Psoas muscle (tissue), 8 donors: ENCODE data around the gene SEC63. TPM values are rescaled to one million over a fixed set of nuclear protein-coding genes. Genes with fewer than 3 reads are reported as not detected.
"Not testable (repeated sequence)": the region's sequence is repeated elsewhere in the genome, so short reads cannot be mapped to it uniquely, and the experiment has no call there.

Experiments
- ATAC-seq, 4 donors: fragments of 200-7000 bp; cut with Tn5 transposase; one replicate each; pipeline ENCODE4 v1.9.1; 2020; ENCODE audit warnings: moderate library complexity in 3 of 4, mild to moderate bottlenecking in 2 of 4
- DNase-seq, 2 donors: peaks; one replicate each; pipeline ENCODE4 v3.0.0-alpha.2; 2020
- H3K27ac ChIP-seq: fragments of 200-600 bp; one replicate; pipeline ENCODE4 v1.8.0; 2022
- H3K27me3 ChIP-seq, 3 donors: fragments of 200-600 bp in 1 of 3; one replicate each; pipeline versions ENCODE4 v1.6.1 to v1.8.0; 2013 to 2022; ENCODE audit warnings: low read length in 2 of 3, mild to moderate bottlenecking in 2 of 3, moderate library complexity in 1 of 3; ENCODE audit not compliant: insufficient read depth in 3 of 3
- H3K36me3 ChIP-seq, 2 donors: fragments of 200-600 bp in 1 of 2; one replicate each; pipeline versions ENCODE4 v1.6.1 to v1.8.0; 2013 to 2022; ENCODE audit warnings: low read depth in 1 of 2, mild to moderate bottlenecking in 1 of 2, moderate library complexity in 1 of 2; ENCODE audit not compliant: insufficient read depth in 1 of 2
- H3K4me1 ChIP-seq: fragments of 200-600 bp; one replicate; pipeline ENCODE4 v1.8.0; 2022
- H3K4me3 ChIP-seq: fragments of 200-600 bp; one replicate; pipeline ENCODE4 v1.8.0; 2022; ENCODE audit warnings: mild to moderate bottlenecking
- H3K9me3 ChIP-seq: fragments of 200-600 bp; one replicate; pipeline ENCODE4 v1.8.0; 2022
- WGBS, 3 donors: extraction: QIAGEN DNeasy Blood & Tissue Kit; methylation state at CpG; one replicate each; pipeline versions ENCODE4 v1.1.6 to v1.1.7; 2013; 5-methylcytosine and 5-hydroxymethylcytosine counted together
- intact Hi-C, 2 donors: fragments of 100-400 bp; cut with DNase I; formaldehyde crosslinking; loops; one replicate each; pipeline versions ENCODE4 v1.11.0 to v1.14.2; 2022
- polyA plus RNA-seq, 3 donors: library from polyadenylated mRNA; stranded (reverse); fragments of 200-250 nt; gene quantifications; one replicate each; pipeline ENCODE4 v1.2.3, GENCODE V29; 2013
- total RNA-seq, 4 donors: library from RNA; stranded (reverse); fragmentation: NEBNext Ultra II Directional in 2 of 4; extraction: Animal tissue kit (Norgen Biotek cat#: 25700) in 2 of 4; gene quantifications; one replicate each; pipeline versions ENCODE4 v1.2.1 to v1.2.4, GENCODE V29; 2021 to 2023
- TF ChIP-seq, protein P1 (sequence below): fragments of 200-600 bp; IDR thresholded peaks from one replicate; pipeline ENCODE4 v1.8.0; 2022; ENCODE audit warnings: antibody characterized with exemption
- donor health status: healthy with polysubstance abuse.
- donor health status: DM: no; HTN: no; CAD: no; lungs with moderate emphysema.
- donor health status: Bipolar disorder and iron deficiency.
- donor health status: healthy.
- donor health status: DM: yes; HTN: yes; CAD: no.
- donor health status: DM: no; HTN: no; CAD: no.
- donor health status: DM: no; HTN: no; CAD: no.
- donor health status: DM: yes; HTN: yes; CAD: no.

SEC63 gene
- total and polyA plus RNA-seq, 7 donors: 15.1 to 53.8 (median 23.2) TPM

GRCh38 chr6:107932580-107932979 is 25.4 kb downstream of the SEC63 start:
- H3K9me3 ChIP-seq: peaks cover 7% of the 10 kb centered on the region
- H3K4me1 ChIP-seq: no peaks in the 10 kb centered on the region
- H3K27me3 ChIP-seq: no peaks in the 10 kb centered on the region
- H3K27ac ChIP-seq: no peak overlapping the region
- DNase-seq (no peak), ATAC-seq (no peak)
- intact Hi-C loops: no loop called here
- no peak overlapping the region for H3K4me3 ChIP-seq
- whole genome bisulfite sequencing, 3 donors: 95 to 98% (median 98%) methylated on average over 3 of the region's 3 CpGs
- TF ChIP-seq, protein P1, sequence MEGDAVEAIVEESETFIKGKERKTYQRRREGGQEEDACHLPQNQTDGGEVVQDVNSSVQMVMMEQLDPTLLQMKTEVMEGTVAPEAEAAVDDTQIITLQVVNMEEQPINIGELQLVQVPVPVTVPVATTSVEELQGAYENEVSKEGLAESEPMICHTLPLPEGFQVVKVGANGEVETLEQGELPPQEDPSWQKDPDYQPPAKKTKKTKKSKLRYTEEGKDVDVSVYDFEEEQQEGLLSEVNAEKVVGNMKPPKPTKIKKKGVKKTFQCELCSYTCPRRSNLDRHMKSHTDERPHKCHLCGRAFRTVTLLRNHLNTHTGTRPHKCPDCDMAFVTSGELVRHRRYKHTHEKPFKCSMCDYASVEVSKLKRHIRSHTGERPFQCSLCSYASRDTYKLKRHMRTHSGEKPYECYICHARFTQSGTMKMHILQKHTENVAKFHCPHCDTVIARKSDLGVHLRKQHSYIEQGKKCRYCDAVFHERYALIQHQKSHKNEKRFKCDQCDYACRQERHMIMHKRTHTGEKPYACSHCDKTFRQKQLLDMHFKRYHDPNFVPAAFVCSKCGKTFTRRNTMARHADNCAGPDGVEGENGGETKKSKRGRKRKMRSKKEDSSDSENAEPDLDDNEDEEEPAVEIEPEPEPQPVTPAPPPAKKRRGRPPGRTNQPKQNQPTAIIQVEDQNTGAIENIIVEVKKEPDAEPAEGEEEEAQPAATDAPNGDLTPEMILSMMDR: no peak
- peaks cover 0 to 4% of the 10 kb centered on the region in 2 donors for H3K36me3 ChIP-seq

DNA sequence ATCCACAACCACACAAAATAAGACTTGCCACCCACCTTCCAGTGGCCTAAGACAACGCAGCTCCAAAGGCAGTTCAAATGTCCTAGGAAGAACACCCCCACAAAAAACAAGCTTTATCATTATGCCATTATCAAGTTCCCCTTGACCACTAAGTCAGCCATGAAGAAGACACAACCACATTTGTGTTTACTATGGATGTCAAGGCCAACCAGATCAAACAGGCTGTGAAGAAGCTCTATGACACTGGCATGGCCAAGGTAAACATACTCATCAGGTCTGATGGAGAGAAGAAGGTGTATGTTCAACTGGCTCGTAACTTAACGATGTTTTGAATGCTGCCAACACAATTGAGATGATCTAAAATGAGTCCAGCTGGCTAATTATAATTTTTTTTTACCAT is 26.1 kb downstream of the SEC63 start:
- intact Hi-C loops: no loop called here
- H3K4me1 ChIP-seq: no peaks in the 10 kb centered on the region
- no peaks in the 10 kb centered on the region for H3K27me3 ChIP-seq
- TF ChIP-seq, protein P1: no peak
- 95 to 98% (median 96%) methylated on average over 3 of the region's 3 CpGs for WGBS, 3 donors
- DNase-seq: no peak
- peaks cover 7% of the 10 kb centered on the region for H3K9me3 ChIP-seq
- H3K36me3 ChIP-seq: peaks cover 0 to 4% of the 10 kb centered on the region in 2 donors
- no peak overlapping the region for H3K4me3 ChIP-seq
- ATAC-seq: no peak
- no peak overlapping the region for H3K27ac ChIP-seq

- Histone ChIP-seq H3K36me3 (peaks cover 0 to 4% of the 10 kb centered on the region in 2 donors), H3K4me1 (no peaks in the 10 kb centered on the region), H3K27me3 (no peaks in the 10 kb centered on the region), H3K9me3 (peaks cover 7% of the 10 kb centered on the region), H3K4me3 (no peak overlapping the region), H3K27ac (no peak overlapping the region)
- ATAC-seq: no peak
- TF ChIP-seq, protein P1: no peak
- WGBS, 3 donors: 97 to 99% (median 99%) methylated on average over 2 of the region's 2 CpGs
- DNase-seq: no peak
- intact Hi-C loops: no loop called here
These were observed 29.0 kb downstream of the SEC63 start for GRCh38 chr6:107928984-107929383.

GRCh38 chr6:107926697-107927544 is 31.1 kb downstream of the SEC63 start:
- intact Hi-C loops, H3K4me1 ChIP-seq, ATAC-seq, H3K4me3 ChIP-seq, H3K27me3 ChIP-seq, H3K36me3 ChIP-seq, H3K27ac ChIP-seq, H3K9me3 ChIP-seq: not testable (repeated sequence)
- DNase-seq: peak; percentile 67 to 74
- whole genome bisulfite sequencing, 3 donors: 43 to 62% (median 50%) methylated on average over 10 of the region's 10 CpGs

- no peaks in the 10 kb centered on the region for H3K27me3 ChIP-seq
- H3K4me1 ChIP-seq: no peaks in the 10 kb centered on the region
- no peak overlapping the region for H3K27ac ChIP-seq
- intact Hi-C loops: no loop called here
- no peak overlapping the region for H3K4me3 ChIP-seq
- ATAC-seq: peak in 2 of 4 donors; percentile 45 to 56
- 78 to 91% (median 82%) methylated on average over 9 of the region's 9 CpGs for WGBS, 3 donors
- no peak for DNase-seq
- H3K9me3 ChIP-seq: peaks cover 5% of the 10 kb centered on the region
- TF ChIP-seq, protein P1: no peak
- H3K36me3 ChIP-seq: peaks cover 2 to 64% of the 10 kb centered on the region in 2 donors
These were observed 40.3 kb downstream of the SEC63 start for GRCh38 chr6:107917451-107918375.

GRCh38 chr6:107916961-107917360 is 41.0 kb downstream of the SEC63 start:
- H3K27me3 ChIP-seq, ATAC-seq, H3K27ac ChIP-seq, H3K9me3 ChIP-seq, DNase-seq, H3K4me1 ChIP-seq, H3K4me3 ChIP-seq, intact Hi-C loops: not testable (repeated sequence)
- 92 to 98% (median 97%) methylated on average over 6 of the region's 6 CpGs for WGBS, 3 donors
- H3K36me3 ChIP-seq: peaks cover 2 to 69% of the 10 kb centered on the region in 2 donors
